H1 (cell line): ENCODE results near the gene GCHFR. TPM values are rescaled to one million over a fixed set of nuclear protein-coding genes. Genes with fewer than 3 reads are reported as not detected.

Experiments used
- ASH2L ChIP-seq: fragments of 200-600, 300-600 bp; sonication (generic); IDR thresholded peaks from one replicate; pipeline ENCODE4 v1.7.1; 2017; ENCODE audit warnings: low read length
- ATF3 ChIP-seq: IDR thresholded peaks from 2 replicates; pipeline ENCODE4 v1.6.1; 2011; ENCODE audit warnings: low read depth, mild to moderate bottlenecking, low read length; ENCODE audit not compliant: insufficient read depth
- CBX8 ChIP-seq: fragments of 300-800, 300-1000 bp; sonication (generic); IDR thresholded peaks from 2 replicates; pipeline ENCODE4 v1.7.1; 2016; ENCODE audit warnings: low read depth, low read length, borderline replicate concordance
- FOSL1 ChIP-seq: IDR thresholded peaks from 2 replicates; pipeline ENCODE4 v1.6.1; 2011; ENCODE audit warnings: mild to moderate bottlenecking, low read depth, low read length, moderate library complexity; ENCODE audit not compliant: insufficient read depth
- JUND ChIP-seq: IDR thresholded peaks from 2 replicates; pipeline ENCODE4 v1.6.1; 2011; ENCODE audit warnings: mild to moderate bottlenecking, improper control_type of control experiment, low read length
- NRF1 ChIP-seq: IDR thresholded peaks from 2 replicates; pipeline ENCODE4 v1.6.1; 2011; ENCODE audit warnings: mild to moderate bottlenecking, low read depth, low read length, improper control_type of control experiment
- RXRA ChIP-seq: IDR thresholded peaks from 2 replicates; pipeline ENCODE4 v1.6.1; 2011; ENCODE audit warnings: low read depth, mild to moderate bottlenecking, low read length, moderate library complexity; ENCODE audit not compliant: insufficient read depth
- SP4 ChIP-seq: IDR thresholded peaks from 2 replicates; pipeline ENCODE4 v1.6.1; 2012; ENCODE audit warnings: low read length, inconsistent platforms
- polyA plus RNA-seq, 7 experiments: library from polyadenylated mRNA; depleted of rRNA in 3 of 7; stranded (reverse) in 5 of 7; unstranded in 2 of 7; fragments of >200 nt in 5 of 7; fragments of 200-250 nt in 2 of 7; gene quantifications; 1 replicate in 5 of 7; 2 replicates in 1 of 7; 4 replicates in 1 of 7; pipeline versions ENCODE4 v1.2.1 to v1.2.3, GENCODE V29; 2011 to 2013; ENCODE audit warnings: missing spikeins in 2 of 7, mixed read lengths in 2 of 7
- total RNA-seq: library from RNA; stranded (reverse); fragmentation: NEBNext Ultra II Directional; extraction: Animal tissue kit (Norgen Biotek cat#: 25700); gene quantifications from 2 replicates; pipeline ENCODE4 v1.2.1, GENCODE V29; 2021

Gene GCHFR
- total and polyA plus RNA-seq, 2 of the 8 experiments (the other 6 are each of a cell fraction or from before 2014, with no cell fraction given): 25.9 to 81.5 TPM

- no peak for TF ChIP-seq ASH2L
- no peak for TF ChIP-seq ATF3
- no peak for TF ChIP-seq FOSL1
- no peak for TF ChIP-seq SP4
- TF ChIP-seq JUND: no peak
- TF ChIP-seq RXRA: no peak
- no peak for TF ChIP-seq CBX8
- TF ChIP-seq NRF1: no peak
These were observed 4.1 kb downstream of the GCHFR start (continued) for GRCh38 chr15:40767838-40768500.
